GM12878 (cell line): ENCODE measurements around the gene PXMP4. TPM values are rescaled to one million over a fixed set of nuclear protein-coding genes. Genes with fewer than 3 reads are reported as not detected.
A peak's percentile ranks its signal among the peaks of the same experiment; 100 is the strongest.

Experiments used
- ATAC-seq: fragments of 200-7000 bp; cut with Tn5 transposase; 3 replicates; pipeline ENCODE4 v1.9.1; 2020; ENCODE audit warnings: mild to moderate bottlenecking, moderate library complexity
- BruUV-seq: library from RNA; stranded (reverse); fragments of 400-500 nt; replicated peaks from 2 replicates; lab custom pipeline; 2021; lab: Mats Ljungman, UMichigan
- CTCF ChIA-PET: fragments of 300-600 bp; sonication (Branson Sonifier 250); formaldehyde crosslinking; extraction: SDS; loops from one replicate; lab custom pipeline; 2021; ENCODE audit warnings: inconsistent platforms; lab: Yijun Ruan, JAX
- POLR2A ChIA-PET: fragments of 350-600 bp; formaldehyde crosslinking; extraction: SDS; loops from one replicate; lab custom pipeline; 2021; ENCODE audit warnings: inconsistent platforms; lab: Charles Lee
- RAD21 ChIA-PET: fragments of 300-600 bp; sonication (Branson Sonifier 250); formaldehyde crosslinking; loops from one replicate; lab custom pipeline; 2023; ENCODE audit warnings: antibody characterized with exemption; ENCODE audit not compliant: unreplicated experiment; lab: Charles Lee
- SMC1A ChIA-PET: fragments of 300-600 bp; sonication (Branson Sonifier 250); formaldehyde crosslinking; loops from one replicate; lab custom pipeline; 2023; ENCODE audit not compliant: unreplicated experiment, uncharacterized antibody; lab: Charles Lee
- DNase-seq: peaks from one replicate; pipeline ENCODE4 v3.0.0-alpha.2; 2011; ENCODE audit warnings: low read depth, low spot score
- FAIRE-seq: peaks from 3 replicates; lab custom pipeline; 2011; peaks lifted over from hg19 to GRCh38; lab: Jason Lieb, UNC
- H2AFZ ChIP-seq: 2 replicates; pipeline ENCODE4 v1.6.0; 2011; ENCODE audit warnings: low read depth, low read length, control low read depth; ENCODE audit not compliant: control insufficient read depth
- H3K27ac ChIP-seq: 2 replicates; pipeline ENCODE4 v1.5.1; 2011; ENCODE audit warnings: control low read depth; ENCODE audit not compliant: control insufficient read depth, insufficient read depth
- H3K27me3 ChIP-seq, 2 experiments: replicated peaks in 1 of 2; 2 replicates each; pipeline versions ENCODE4 v1.6.0 to v1.6.1; 2011; ENCODE audit warnings: low read length in 1 of 2; ENCODE audit not compliant: control insufficient read depth in 2 of 2, insufficient read depth in 2 of 2
- H3K36me3 ChIP-seq, 2 experiments: 2 replicates each; pipeline ENCODE4 v1.5.1; 2011; ENCODE audit warnings: low read length in 1 of 2; ENCODE audit not compliant: control insufficient read depth in 2 of 2, insufficient read depth in 2 of 2
- H3K4me1 ChIP-seq: 2 replicates; pipeline ENCODE4 v1.6.1; 2011; ENCODE audit warnings: mild to moderate bottlenecking, low read length, moderate library complexity, mixed read lengths; ENCODE audit not compliant: control insufficient read depth, insufficient read depth
- H3K4me2 ChIP-seq: 2 replicates; pipeline ENCODE4 v1.6.0; 2011; ENCODE audit warnings: control low read depth; ENCODE audit not compliant: control insufficient read depth, insufficient read depth
- H3K4me3 ChIP-seq: fragments of 200-600 bp; sonication (generic); 2 replicates; pipeline ENCODE4 v1.5.1; 2016
- H3K79me2 ChIP-seq: 2 replicates; pipeline ENCODE4 v1.6.0; 2011; ENCODE audit warnings: low read length; ENCODE audit not compliant: control insufficient read depth, insufficient read depth
- H3K9ac ChIP-seq: 2 replicates; pipeline ENCODE4 v1.8.0; 2011; ENCODE audit warnings: low read length, control low read depth, mixed read lengths; ENCODE audit not compliant: control insufficient read depth, insufficient read depth
- H3K9me3 ChIP-seq: replicated peaks from 3 replicates; pipeline ENCODE4 v1.5.1; 2011; ENCODE audit warnings: mild to moderate bottlenecking, low read length; ENCODE audit not compliant: control insufficient read depth, insufficient read depth
- H4K20me1 ChIP-seq: 2 replicates; pipeline ENCODE4 v1.6.0; 2011; ENCODE audit not compliant: control insufficient read depth, insufficient read depth
- JUNB ChIP-seq: IDR thresholded peaks from 2 replicates; pipeline ENCODE4 v1.6.1; 2016; ENCODE audit warnings: antibody characterized with exemption, mild to moderate bottlenecking
- PKNOX1 ChIP-seq: fragments of 450-650 bp; IDR thresholded peaks from 2 replicates; pipeline ENCODE4 v1.6.1; 2016; ENCODE audit warnings: mild to moderate bottlenecking
- RAD51 ChIP-seq: fragments of 450-650 bp; IDR thresholded peaks from 2 replicates; pipeline ENCODE4 v1.6.1; 2016; ENCODE audit warnings: moderate library complexity, mild to moderate bottlenecking, inconsistent platforms
- RELA ChIP-seq: fragments of 450-650 bp; IDR thresholded peaks from 2 replicates; pipeline ENCODE4 v1.8.0; 2014; ENCODE audit warnings: borderline replicate concordance; ENCODE audit not compliant: partially characterized antibody
- RUNX3 ChIP-seq: IDR thresholded peaks from 2 replicates; pipeline ENCODE4 v1.6.1; 2012; ENCODE audit warnings: low read length, inconsistent platforms
- YY1 ChIP-seq: IDR thresholded peaks from 2 replicates; pipeline ENCODE4 v1.6.1; 2011; ENCODE audit warnings: low read depth, mild to moderate bottlenecking, low read length
- WGBS: methylation state at CpG from one replicate; pipeline ENCODE4 v1.1.6; 2016; ENCODE audit warnings: low lambda C conversion rate; ENCODE audit not compliant: insufficient replicate concordance, insufficient coverage; ENCODE audit errors: missing lambda C conversion rate; 5-methylcytosine and 5-hydroxymethylcytosine counted together
- in situ Hi-C: fragments of 300-500 bp; cut with MboI; formaldehyde crosslinking; loops from 9 replicates; pipeline ENCODE4 v1.14.3; 2018; ENCODE audit warnings: mixed read lengths
- intact Hi-C: fragments of 100-400 bp; cut with micrococcal nuclease; formaldehyde crosslinking; loops from one replicate; pipeline ENCODE4 v1.14.2; 2022; ENCODE audit not compliant: unreplicated experiment
- polyA plus RNA-seq, 11 experiments: library from polyadenylated mRNA; depleted of rRNA in 4 of 11; unstranded in 6 of 11; stranded (reverse) in 5 of 11; fragments of >200 nt; fragmentation: Nextera tagmentation in 4 of 11; fragmentation: Illumina TruSeq in 1 of 11; extraction: Ambion mirVana in 4 of 11; extraction: Trizol in 1 of 11; gene quantifications; 1 replicate in 1 of 11; 2 replicates in 10 of 11; pipeline versions ENCODE4 v1.2.1 to v1.2.3, GENCODE V29; 2011 to 2016; ENCODE audit warnings: inconsistent platforms in 2 of 11, missing spikeins in 2 of 11, low read depth in 1 of 11
- total RNA-seq, 4 experiments: library from RNA; depleted of rRNA in 3 of 4; stranded (reverse); fragments of >200 nt in 3 of 4; fragmentation: Illumina TruSeq in 1 of 4; extraction: Trizol in 1 of 4; gene quantifications; 2 replicates each; pipeline versions ENCODE4 v1.2.1 to v1.2.3, GENCODE V29; 2013 to 2021

Gene PXMP4
- total and polyA plus RNA-seq, 10 of the 15 experiments (the other 5 are each of a cell fraction or from before 2014, with no cell fraction given): 3.6 to 19.2 (median 8.6) TPM

GRCh38 chr20:33687993-33688937, 31.8 kb downstream of the PXMP4 start:
- intact Hi-C loops: loop anchor here (5.0 to 10.0 kb wide), 2 partner anchors 89 to 307 kb away; partner anchors contain the start of gene RALY
- in situ Hi-C loops: no loop called here

More at GRCh38 chr20:33687993-33688937, 31.8 kb downstream of the PXMP4 start:
- H3K4me2 ChIP-seq: no peak overlapping the region
- SMC1A ChIA-PET: interaction anchor here (1.2 to 1.5 kb wide), 2 partner anchors 13 to 82 kb away, joined by 3 to 5 read pairs; no protein-coding TSS in a partner anchor
- DNase-seq (no peak), FAIRE-seq (no peak)
- no peaks in the 10 kb centered on the region for H3K9me3 ChIP-seq
- H3K36me3 ChIP-seq: no peaks in the 10 kb centered on the region
- no peaks in the 10 kb centered on the region for H3K27me3 ChIP-seq
- CTCF ChIA-PET: no interaction called here
- H3K27ac ChIP-seq: no peak overlapping the region
- no peak overlapping the region for H3K4me3 ChIP-seq
- no TSS peak for BruUV-seq
- H3K9ac ChIP-seq: no peak overlapping the region
- RAD21 ChIA-PET: interaction anchor here (0.9 to 1.9 kb wide), 3 partner anchors 20 to 91 kb away, joined by 3 to 5 read pairs (median 4); partner anchors contain the start of gene PXMP4
- H4K20me1 ChIP-seq: no peaks in the 10 kb centered on the region
- POLR2A ChIA-PET: no interaction called here
- H3K79me2 ChIP-seq: peaks cover 23% of the 10 kb centered on the region
- H2AFZ ChIP-seq: no peak overlapping the region
- TF ChIP-seq PKNOX1: no peak
- TF ChIP-seq JUNB: 0 out of 2 replicates have a peak, but pooled peaks have one; percentile 13
- TF ChIP-seq YY1: no peak
- TF ChIP-seq RUNX3: peak; percentile 60
- no peak for TF ChIP-seq RELA
- no peak for TF ChIP-seq RAD51
- TF ChIP-seq, all 136 proteins: peak for 2
- WGBS: 91% methylated on average over 3 of the region's 3 CpGs
- peaks cover 24% of the 10 kb centered on the region for H3K4me1 ChIP-seq
- no peak for ATAC-seq
